ENCODE data around the gene NAB2.

DNA sequence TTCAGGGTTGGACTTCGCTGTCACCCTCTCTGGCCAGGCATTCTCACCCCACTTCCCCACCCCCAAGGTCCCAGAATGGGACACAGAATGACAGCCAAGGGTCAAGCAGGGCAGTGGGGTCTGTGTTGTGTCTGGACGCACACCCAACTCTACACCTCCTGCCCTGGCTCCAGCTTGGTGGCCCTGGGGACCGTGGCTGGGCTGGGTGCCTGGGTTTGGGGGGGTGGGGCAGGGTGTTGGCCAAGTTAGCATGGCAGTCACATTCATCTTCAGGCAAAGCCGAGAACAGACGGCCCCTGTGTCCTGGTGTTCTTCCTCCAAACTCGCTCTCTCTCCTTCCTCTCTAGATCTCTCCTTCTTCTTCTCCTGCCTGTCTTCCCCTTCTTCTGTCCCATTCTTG is 45.0 kb downstream of the NAB2 start:
- TF ChIP-seq YY1 (IDR thresholded peaks at IDR 0.05; ENCODE audit: insufficient read depth, insufficient read length) (no peak), SUZ12 (IDR thresholded peaks at IDR 0.05; ENCODE audit: extremely low read depth, insufficient read depth, insufficient read length) (no peak), ZNF274 (IDR thresholded peaks at IDR 0.05; ENCODE audit: low read depth, low read length) (no peak)

All from NT2/D1 (cell line).